GM12892 (cell line): ENCODE measurements around the gene CCDC6.

ENCODE experiments used
- POLR2A ChIP-seq: IDR thresholded peaks from 2 replicates; pipeline ENCODE4 v1.6.1; 2011; ENCODE audit warnings: low read depth, low read length, control low read depth
- TAF1 ChIP-seq: IDR thresholded peaks from 2 replicates; pipeline ENCODE4 v1.6.1; 2011; ENCODE audit warnings: low read depth, mild to moderate bottlenecking, control low read depth, low read length, borderline replicate concordance

DNA sequence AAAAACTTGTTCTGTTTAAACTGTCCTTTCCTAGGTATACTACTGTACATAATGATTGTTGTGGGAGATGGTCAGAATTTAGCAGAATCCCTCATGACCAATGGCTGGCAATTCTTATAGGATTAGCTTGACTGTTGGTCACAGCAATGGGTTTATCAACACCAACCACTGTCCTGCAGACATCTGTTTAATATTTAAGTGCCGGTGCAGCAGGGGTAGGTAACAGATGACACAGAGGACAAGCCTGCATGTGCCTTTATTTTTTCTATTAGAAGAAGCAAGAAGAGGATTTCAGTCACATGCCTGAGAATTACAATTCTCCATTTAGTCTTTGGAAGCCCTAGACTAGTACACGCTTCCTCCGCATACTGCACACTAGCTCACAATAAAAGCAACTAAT is 48.4 kb downstream of the CCDC6 start:
- TF ChIP-seq POLR2A: no peak
- no peak for TF ChIP-seq TAF1
